ENCODE data around the gene C6. TPM values are rescaled to one million over a fixed set of nuclear protein-coding genes. Genes with fewer than 3 reads are reported as not detected.

C6 gene
- polyA plus RNA-seq, 1 donor from 2014 or later, result 2.6 TPM

GRCh38 chr5:41095324-41096101 is 117.8 kb downstream of the C6 start:
- no peaks in the 10 kb centered on the region for H3F3A ChIP-seq (ENCODE audit: insufficient read depth, low read length, poor library complexity, severe bottlenecking)
- no peaks in the 10 kb centered on the region for H4K20me1 ChIP-seq (ENCODE audit: insufficient read depth)
- H3K27ac ChIP-seq (ENCODE audit: low read length), result no peak overlapping the region
- no peak overlapping the region for H2AFZ ChIP-seq (ENCODE audit: low read depth, low read length)
- no peak overlapping the region for H3K4me3 ChIP-seq (ENCODE audit: low read length)
- no peaks in the 10 kb centered on the region for H3K27me3 ChIP-seq (ENCODE audit: insufficient read depth, low read depth, low read length)
- no peaks in the 10 kb centered on the region for H3K36me3 ChIP-seq (ENCODE audit: insufficient read depth, low read length)
- H3K9me3 ChIP-seq (ENCODE audit: low read length), result no peaks in the 10 kb centered on the region
- H3K9ac ChIP-seq (ENCODE audit: low read length), result no peak overlapping the region
- no peaks in the 10 kb centered on the region for H3K9me2 ChIP-seq (ENCODE audit: insufficient read depth, low read length)
- no peak for TF ChIP-seq CTCF (IDR thresholded peaks at IDR 0.05; ENCODE audit: poor library complexity, severe bottlenecking)
- TF ChIP-seq EZH2 (IDR thresholded peaks at IDR 0.05; ENCODE audit: borderline replicate concordance, insufficient read depth, low read length, poor library complexity, severe bottlenecking), result no peak
- no peak for TF ChIP-seq TAF1 (IDR thresholded peaks at IDR 0.05; ENCODE audit: low read depth)
- no peak for TF ChIP-seq SMC3 (conservative IDR thresholded peaks at IDR 0.05; ENCODE audit: poor library complexity)
- TF ChIP-seq POLR2AphosphoS5 (IDR thresholded peaks at IDR 0.05), result no peak
- TF ChIP-seq, protein P1, sequence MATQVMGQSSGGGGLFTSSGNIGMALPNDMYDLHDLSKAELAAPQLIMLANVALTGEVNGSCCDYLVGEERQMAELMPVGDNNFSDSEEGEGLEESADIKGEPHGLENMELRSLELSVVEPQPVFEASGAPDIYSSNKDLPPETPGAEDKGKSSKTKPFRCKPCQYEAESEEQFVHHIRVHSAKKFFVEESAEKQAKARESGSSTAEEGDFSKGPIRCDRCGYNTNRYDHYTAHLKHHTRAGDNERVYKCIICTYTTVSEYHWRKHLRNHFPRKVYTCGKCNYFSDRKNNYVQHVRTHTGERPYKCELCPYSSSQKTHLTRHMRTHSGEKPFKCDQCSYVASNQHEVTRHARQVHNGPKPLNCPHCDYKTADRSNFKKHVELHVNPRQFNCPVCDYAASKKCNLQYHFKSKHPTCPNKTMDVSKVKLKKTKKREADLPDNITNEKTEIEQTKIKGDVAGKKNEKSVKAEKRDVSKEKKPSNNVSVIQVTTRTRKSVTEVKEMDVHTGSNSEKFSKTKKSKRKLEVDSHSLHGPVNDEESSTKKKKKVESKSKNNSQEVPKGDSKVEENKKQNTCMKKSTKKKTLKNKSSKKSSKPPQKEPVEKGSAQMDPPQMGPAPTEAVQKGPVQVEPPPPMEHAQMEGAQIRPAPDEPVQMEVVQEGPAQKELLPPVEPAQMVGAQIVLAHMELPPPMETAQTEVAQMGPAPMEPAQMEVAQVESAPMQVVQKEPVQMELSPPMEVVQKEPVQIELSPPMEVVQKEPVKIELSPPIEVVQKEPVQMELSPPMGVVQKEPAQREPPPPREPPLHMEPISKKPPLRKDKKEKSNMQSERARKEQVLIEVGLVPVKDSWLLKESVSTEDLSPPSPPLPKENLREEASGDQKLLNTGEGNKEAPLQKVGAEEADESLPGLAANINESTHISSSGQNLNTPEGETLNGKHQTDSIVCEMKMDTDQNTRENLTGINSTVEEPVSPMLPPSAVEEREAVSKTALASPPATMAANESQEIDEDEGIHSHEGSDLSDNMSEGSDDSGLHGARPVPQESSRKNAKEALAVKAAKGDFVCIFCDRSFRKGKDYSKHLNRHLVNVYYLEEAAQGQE (IDR thresholded peaks at IDR 0.05; ENCODE audit: borderline replicate concordance), result no peak
- no peak for TF ChIP-seq RAD21 (conservative IDR thresholded peaks at IDR 0.05)
- TF ChIP-seq MXI1 (conservative IDR thresholded peaks at IDR 0.05; ENCODE audit: poor library complexity, severe bottlenecking), result no peak
- TF ChIP-seq EP300 (conservative IDR thresholded peaks at IDR 0.05; ENCODE audit: poor library complexity, severe bottlenecking), result no peak
- no peak overlapping the region for H3K4me2 ChIP-seq (ENCODE audit: low read length)
- H3K79me2 ChIP-seq (replicated peaks; ENCODE audit: insufficient read depth, low read length), result no peaks in the 10 kb centered on the region

DNA sequence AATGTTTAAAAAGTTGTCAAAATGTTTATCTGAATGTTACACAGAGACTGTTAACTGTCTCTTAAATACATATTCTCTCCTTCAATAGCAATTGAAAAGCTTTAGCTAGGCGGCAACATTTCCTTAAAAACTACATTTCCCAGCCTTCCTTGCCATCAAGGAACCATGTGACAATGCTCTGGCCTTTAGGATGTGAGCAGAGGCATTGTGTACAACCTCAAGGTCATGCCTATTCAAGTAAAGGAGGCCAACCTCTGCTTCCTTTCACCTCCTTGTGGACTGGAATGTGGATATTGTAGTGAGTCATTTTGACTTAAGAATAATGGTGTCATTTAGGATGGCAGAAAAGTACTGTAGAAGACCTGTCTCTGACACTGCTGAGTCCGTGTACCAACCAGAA is 118.5 kb downstream of the C6 start:
- H3K9me3 ChIP-seq (ENCODE audit: low read length), result no peaks in the 10 kb centered on the region
- no peak overlapping the region for H3K9ac ChIP-seq (ENCODE audit: low read length)
- H3K4me2 ChIP-seq (ENCODE audit: low read length), result no peak overlapping the region
- H3K27ac ChIP-seq (ENCODE audit: low read length), result no peak overlapping the region
- H2AFZ ChIP-seq (ENCODE audit: low read depth, low read length), result no peak overlapping the region
- H3K4me3 ChIP-seq (ENCODE audit: low read length), result no peak overlapping the region
- H3K9me2 ChIP-seq (ENCODE audit: insufficient read depth, low read length), result no peaks in the 10 kb centered on the region
- no peaks in the 10 kb centered on the region for H3K36me3 ChIP-seq (ENCODE audit: insufficient read depth, low read length)
- TF ChIP-seq, protein P1 (IDR thresholded peaks at IDR 0.05; ENCODE audit: borderline replicate concordance), result no peak
- TF ChIP-seq CTCF (IDR thresholded peaks at IDR 0.05; ENCODE audit: poor library complexity, severe bottlenecking) (no peak), EZH2 (IDR thresholded peaks at IDR 0.05; ENCODE audit: borderline replicate concordance, insufficient read depth, low read length, poor library complexity, severe bottlenecking) (no peak), EP300 (conservative IDR thresholded peaks at IDR 0.05; ENCODE audit: poor library complexity, severe bottlenecking) (no peak), TAF1 (IDR thresholded peaks at IDR 0.05; ENCODE audit: low read depth) (no peak), MXI1 (conservative IDR thresholded peaks at IDR 0.05; ENCODE audit: poor library complexity, severe bottlenecking) (no peak), POLR2AphosphoS5 (IDR thresholded peaks at IDR 0.05) (no peak), RAD21 (conservative IDR thresholded peaks at IDR 0.05) (no peak), SMC3 (conservative IDR thresholded peaks at IDR 0.05; ENCODE audit: poor library complexity) (no peak)
- H3K27me3 ChIP-seq (ENCODE audit: insufficient read depth, low read depth, low read length), result no peaks in the 10 kb centered on the region
- H3K79me2 ChIP-seq (replicated peaks; ENCODE audit: insufficient read depth, low read length), result no peaks in the 10 kb centered on the region
- H3F3A ChIP-seq (ENCODE audit: insufficient read depth, low read length, poor library complexity, severe bottlenecking), result no peaks in the 10 kb centered on the region
- H4K20me1 ChIP-seq (ENCODE audit: insufficient read depth), result no peaks in the 10 kb centered on the region

All from neural cell (in vitro differentiated cells).